Activated gamma-delta T cell treated with anti-CD3 and anti-CD28 coated beads, Interleukin-2, amount 50 U/mL, for 16 hours (primary cell): Measurements from ENCODE around the gene OR8H1.

Source experiments
- DNase-seq: peaks from one replicate; pipeline ENCODE4 v3.0.0-alpha.2; 2020; ENCODE audit warnings: low read depth

The OR8H1 gene, protein sequence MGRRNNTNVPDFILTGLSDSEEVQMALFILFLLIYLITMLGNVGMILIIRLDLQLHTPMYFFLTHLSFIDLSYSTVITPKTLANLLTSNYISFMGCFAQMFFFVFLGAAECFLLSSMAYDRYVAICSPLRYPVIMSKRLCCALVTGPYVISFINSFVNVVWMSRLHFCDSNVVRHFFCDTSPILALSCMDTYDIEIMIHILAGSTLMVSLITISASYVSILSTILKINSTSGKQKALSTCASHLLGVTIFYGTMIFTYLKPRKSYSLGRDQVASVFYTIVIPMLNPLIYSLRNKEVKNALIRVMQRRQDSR

DNA sequence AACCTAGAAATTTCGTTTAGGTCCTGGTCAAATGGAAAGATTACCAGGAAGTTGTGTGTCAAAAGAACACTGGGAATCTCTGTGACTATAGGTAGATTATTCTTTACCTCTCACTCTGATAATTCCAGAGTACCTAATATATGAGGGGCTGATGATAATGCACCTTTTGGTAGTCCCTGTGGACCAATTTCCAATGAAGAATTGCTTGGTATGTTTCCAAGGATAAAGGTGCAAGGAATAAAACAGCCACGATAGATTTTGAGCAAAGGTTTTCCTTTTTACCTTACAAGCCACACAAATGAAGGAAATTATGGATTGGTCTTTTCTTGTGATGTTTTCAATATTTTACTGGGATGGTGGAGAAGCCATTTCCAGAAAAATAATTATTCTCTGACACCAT, at the start of gene OR8H1:
Gene OR8H1, minus strand, starts transcription at position 101 of the 400 bp plus-strand sequence. CDS start 1,192 bp downstream, outside the sequence.
- DNase-seq: no peak

DNA sequence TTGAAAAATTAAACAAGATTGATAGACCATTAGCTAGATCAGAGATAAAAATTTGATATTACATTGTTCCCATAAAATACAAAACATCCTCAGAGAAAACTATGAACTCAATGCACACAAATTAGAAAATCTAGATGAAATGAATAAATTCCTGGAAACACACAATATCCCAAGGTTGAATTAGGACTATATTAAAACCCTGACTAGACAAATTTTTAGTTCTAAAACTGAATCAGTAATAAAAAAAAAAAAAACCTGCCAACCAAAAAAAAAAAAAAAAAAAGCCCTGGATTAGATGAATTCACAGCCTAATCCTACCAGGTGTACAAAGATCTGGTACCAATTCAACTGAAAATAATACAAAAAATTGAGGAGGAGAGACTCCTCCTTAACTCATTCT, 48.2 kb upstream of the OR8H1 start:
- no peak for DNase-seq

DNA sequence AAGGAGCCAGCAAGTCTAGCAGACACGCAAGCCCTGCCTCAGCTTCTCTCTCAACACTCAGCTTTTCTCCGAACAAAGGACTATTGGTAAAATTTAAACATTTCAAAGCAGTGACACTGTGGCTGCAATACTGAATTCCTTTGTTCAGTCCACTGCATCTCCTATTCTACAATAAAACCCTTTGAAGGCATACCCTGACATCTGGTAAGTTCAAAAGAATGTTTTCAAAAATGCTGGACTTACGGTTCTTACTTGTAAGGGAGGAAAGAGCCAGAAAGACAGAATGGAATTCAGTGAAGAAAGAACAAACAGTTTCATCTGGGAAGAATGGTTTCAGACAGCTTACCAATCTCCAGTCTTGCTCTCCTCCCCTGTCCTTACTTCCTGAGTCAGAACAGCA, 41.1 kb upstream of the OR8H1 start:
- DNase-seq: no peak

DNA sequence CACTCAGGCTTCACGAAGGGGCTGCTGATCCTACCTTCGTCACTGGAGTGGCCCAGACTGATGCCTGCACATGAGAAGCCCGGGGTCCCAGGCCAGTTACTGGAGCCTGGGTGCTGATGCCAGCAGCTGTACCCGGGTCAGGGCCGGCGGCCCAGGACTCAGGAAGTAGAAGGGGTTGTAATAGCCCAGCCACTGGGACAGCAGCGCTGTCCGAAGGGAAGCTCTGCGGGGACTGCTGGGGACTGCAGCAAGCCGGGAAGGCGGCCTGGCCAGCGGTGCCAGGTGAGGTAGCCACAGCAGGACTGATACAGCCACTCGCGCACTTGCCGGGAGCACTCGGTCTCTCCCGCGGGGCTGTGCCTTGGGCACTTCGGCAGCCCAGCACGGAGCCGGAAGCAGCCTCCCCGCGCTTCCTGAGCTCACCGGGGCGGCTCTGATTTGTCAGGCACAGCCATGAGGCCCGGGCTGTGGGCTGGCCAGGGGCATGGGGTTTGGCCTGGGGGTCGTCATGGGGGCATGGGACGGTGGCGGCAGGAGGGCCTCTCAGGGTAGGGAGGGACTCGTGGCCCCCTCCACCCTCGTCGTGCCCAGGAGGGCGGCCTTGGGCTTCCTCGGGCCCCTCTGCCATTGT, 39.9 kb upstream of the OR8H1 start:
- DNase-seq: no peak

DNA sequence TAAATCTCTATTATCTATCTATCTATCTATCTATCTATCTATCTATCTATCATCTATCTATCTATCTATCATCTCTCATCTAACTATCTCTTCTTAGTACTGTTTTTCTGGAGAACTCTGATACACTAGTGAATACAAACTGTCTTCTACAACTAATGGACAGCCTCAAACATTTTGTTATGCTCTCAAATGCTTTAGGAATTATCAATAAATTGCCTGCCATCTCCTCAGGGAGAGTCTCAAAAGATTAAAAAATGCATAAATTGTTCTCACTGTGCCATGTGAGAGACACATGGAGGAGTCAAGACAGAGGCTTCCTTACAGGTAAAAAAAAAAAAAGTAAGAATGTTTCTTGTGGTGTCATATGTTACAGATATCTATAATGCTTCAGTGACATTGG, 22.8 kb upstream of the OR8H1 start, which contains the start of gene OR8K3:
Gene OR8K3, plus strand, starts transcription at position 301 of the 400 bp plus-strand sequence. CDS start 3,163 bp downstream, outside the sequence.
- DNase-seq: no peak

DNA sequence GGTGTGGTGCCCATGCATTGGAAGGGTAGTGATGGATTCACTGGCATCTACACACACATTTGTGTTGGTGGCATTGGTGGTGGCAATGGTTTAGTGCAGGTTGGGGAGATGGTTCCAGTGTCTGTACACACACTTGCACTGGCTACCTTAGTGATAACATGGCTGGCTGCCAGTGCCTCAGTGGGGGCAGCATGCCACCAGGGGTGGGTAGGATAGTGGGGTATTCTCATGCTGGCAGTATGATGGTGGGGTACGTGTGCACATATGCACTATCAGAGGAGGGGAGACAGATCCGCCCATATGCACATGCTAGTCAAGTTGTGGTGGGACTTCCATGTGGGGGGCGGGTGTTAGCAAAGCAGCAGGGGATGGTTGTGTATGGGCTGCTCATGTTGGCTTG, 15.8 kb upstream of the OR8H1 start:
- DNase-seq: no peak

DNA sequence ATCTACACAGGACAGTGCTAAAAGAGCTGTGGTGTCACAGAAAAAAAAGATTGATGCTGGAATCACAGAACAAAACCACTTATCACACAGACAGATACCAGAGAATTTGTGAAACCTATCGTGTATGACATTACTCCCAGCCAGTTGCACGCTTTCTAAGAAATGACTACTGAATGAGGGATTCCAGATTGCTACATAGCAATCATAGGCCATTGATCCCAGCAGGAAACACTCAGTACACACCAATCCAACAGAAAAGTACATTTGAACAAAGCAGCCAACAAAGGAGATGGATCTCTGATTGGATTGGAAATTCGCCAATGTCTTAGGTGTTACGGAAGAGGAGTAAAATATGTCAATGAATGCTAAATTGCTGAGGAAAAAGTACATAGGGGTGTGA, 4.8 kb upstream of the OR8H1 start:
- DNase-seq: no peak

DNA sequence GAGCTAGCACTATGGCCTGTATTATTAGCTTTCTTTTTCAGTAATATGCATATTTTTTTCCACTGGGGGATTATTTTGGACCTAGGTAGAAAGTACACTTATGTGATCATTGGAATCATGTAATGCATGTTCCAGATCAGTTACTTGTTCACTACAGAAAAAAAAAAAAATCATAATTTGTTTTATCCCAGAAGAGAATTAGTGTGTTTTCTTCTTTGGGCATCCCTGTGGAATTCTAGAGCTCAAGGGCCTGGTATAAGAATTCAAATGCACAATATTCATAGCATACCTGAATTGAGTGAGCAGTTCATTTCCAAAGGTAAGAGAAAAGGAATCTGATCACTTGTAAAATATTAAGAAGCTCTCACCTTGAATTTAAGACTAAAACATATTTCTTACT, 18.2 kb downstream of the OR8H1 start, which contains the start of gene OR5T1:
Gene OR5T1, plus strand, starts transcription at position 301 of the 400 bp plus-strand sequence. CDS start 1,485 bp downstream, outside the sequence.
- DNase-seq: no peak

DNA sequence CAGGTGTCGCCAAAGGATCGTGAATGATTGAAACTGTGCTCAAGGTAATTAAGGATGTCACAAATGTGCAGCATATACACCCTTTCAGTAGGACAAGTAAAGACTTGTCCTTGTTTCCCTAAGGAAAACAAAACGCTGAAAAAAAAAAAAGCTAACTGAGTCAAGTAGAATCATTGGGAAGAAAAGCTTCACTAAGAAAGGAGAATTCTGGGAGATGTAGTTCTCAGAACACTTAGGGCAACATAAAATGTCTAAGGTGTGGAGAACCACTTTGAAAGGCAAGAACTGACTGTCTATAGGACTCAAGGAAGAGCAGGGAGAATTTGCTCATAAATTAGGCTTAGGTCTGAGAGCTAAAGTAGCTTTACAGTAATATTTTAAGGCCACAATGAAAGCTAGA, 21.0 kb downstream of the OR8H1 start:
- DNase-seq: no peak

DNA sequence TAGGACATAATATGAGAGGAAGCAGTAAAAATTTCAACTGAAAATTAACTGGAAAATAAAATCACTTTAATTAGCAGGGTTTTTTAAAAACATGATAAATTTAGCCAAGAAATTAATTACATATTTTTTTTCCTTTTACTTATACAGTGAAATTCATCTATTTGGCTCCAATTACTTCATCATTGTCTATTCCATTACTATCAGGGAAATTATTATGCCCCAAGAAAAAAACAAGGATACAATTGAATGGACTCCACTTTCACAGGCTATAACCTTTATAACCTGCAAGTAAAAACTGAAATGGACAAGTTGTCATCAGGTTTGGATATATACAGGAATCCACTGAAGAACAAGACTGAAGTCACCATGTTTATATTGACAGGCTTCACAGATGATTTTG, 40.1 kb downstream of the OR8H1 start, which contains the start of gene OR5T3:
Gene OR5T3, plus strand, starts transcription at position 301 of the 400 bp plus-strand sequence. Its CDS starts 0 bp downstream, at position 301.
- no peak for DNase-seq
